ENCODE results near the gene POU2F3. TPM values are rescaled to one million over a fixed set of nuclear protein-coding genes. Genes with fewer than 3 reads are reported as not detected.

The POU2F3 gene
- total and polyA plus RNA-seq, 2 donors (not counting 1 experiment from before 2014, with no cell fraction given): not detected

GRCh38 chr11:120268686-120269085, 28.7 kb downstream of the POU2F3 start:
- no peaks in the 10 kb centered on the region for H3K79me2 ChIP-seq (ENCODE audit: control insufficient read depth, insufficient read depth, low read length)
- H3K9me3 ChIP-seq (ENCODE audit: control insufficient read depth, insufficient read depth, low read depth, low read length): no peaks in the 10 kb centered on the region
- H3K4me1 ChIP-seq (ENCODE audit: control insufficient read depth, extremely low read depth, insufficient read depth, low read length): peaks cover 5% of the 10 kb centered on the region
- H3K27me3 ChIP-seq (ENCODE audit: control insufficient read depth, insufficient read depth, low read length): peaks cover 20% of the 10 kb centered on the region
- DNase-seq (ENCODE audit: low read depth in 2 of 2): no peak
- no peak overlapping the region for H3K27ac ChIP-seq (ENCODE audit: insufficient read depth, low read length)
- H3K36me3 ChIP-seq (ENCODE audit: control insufficient read depth, insufficient read depth, low read length): no peaks in the 10 kb centered on the region
- H2AFZ ChIP-seq (ENCODE audit: low read length): no peak overlapping the region
- H3K4me3 ChIP-seq (replicated peaks in 1 of 4; ENCODE audit: control extremely low read depth in 1 of 4, insufficient read depth in 1 of 4, low read depth in 3 of 4, low read length in 4 of 4): no peak overlapping the region
- no peak overlapping the region for H3K9ac ChIP-seq (ENCODE audit: insufficient read depth, low read length)
- no peaks in the 10 kb centered on the region for H4K20me1 ChIP-seq (ENCODE audit: control insufficient read depth, extremely low read depth, insufficient read depth, low read length)
- no peak for TF ChIP-seq CTCF (conservative IDR thresholded peaks at IDR 0.05 in 1 of 2, IDR thresholded peaks at IDR 0.05 in 1 of 2; ENCODE audit: low read depth in 1 of 2, low read length in 2 of 2)
- TF ChIP-seq EZH2 (IDR thresholded peaks at IDR 0.05; ENCODE audit: low read length, missing control alignments): no peak
- no peak overlapping the region for H3K4me2 ChIP-seq (ENCODE audit: extremely low read depth, insufficient read depth, low read length)

GRCh38 chr11:120270386-120270785, 30.4 kb downstream of the POU2F3 start:
- no peak overlapping the region for H3K27ac ChIP-seq (ENCODE audit: insufficient read depth, low read length)
- no peak for DNase-seq (ENCODE audit: low read depth in 2 of 2)
- H2AFZ ChIP-seq (ENCODE audit: low read length): no peak overlapping the region
- H3K79me2 ChIP-seq (ENCODE audit: control insufficient read depth, insufficient read depth, low read length): no peaks in the 10 kb centered on the region
- H3K4me2 ChIP-seq (ENCODE audit: extremely low read depth, insufficient read depth, low read length): no peak overlapping the region
- no peak for TF ChIP-seq CTCF (conservative IDR thresholded peaks at IDR 0.05 in 1 of 2, IDR thresholded peaks at IDR 0.05 in 1 of 2; ENCODE audit: low read depth in 1 of 2, low read length in 2 of 2)
- no peak for TF ChIP-seq EZH2 (IDR thresholded peaks at IDR 0.05; ENCODE audit: low read length, missing control alignments)
- peaks cover 12% of the 10 kb centered on the region for H3K27me3 ChIP-seq (ENCODE audit: control insufficient read depth, insufficient read depth, low read length)
- H3K36me3 ChIP-seq (ENCODE audit: control insufficient read depth, insufficient read depth, low read length): no peaks in the 10 kb centered on the region
- no peak overlapping the region for H3K9ac ChIP-seq (ENCODE audit: insufficient read depth, low read length)
- H3K4me1 ChIP-seq (ENCODE audit: control insufficient read depth, extremely low read depth, insufficient read depth, low read length): peaks cover 5% of the 10 kb centered on the region
- no peak overlapping the region for H3K4me3 ChIP-seq (replicated peaks in 1 of 4; ENCODE audit: control extremely low read depth in 1 of 4, insufficient read depth in 1 of 4, low read depth in 3 of 4, low read length in 4 of 4)
- no peaks in the 10 kb centered on the region for H3K9me3 ChIP-seq (ENCODE audit: control insufficient read depth, insufficient read depth, low read depth, low read length)
- no peaks in the 10 kb centered on the region for H4K20me1 ChIP-seq (ENCODE audit: control insufficient read depth, extremely low read depth, insufficient read depth, low read length)

- no peak overlapping the region for H2AFZ ChIP-seq (ENCODE audit: low read length)
- H3K4me1 ChIP-seq (ENCODE audit: control insufficient read depth, extremely low read depth, insufficient read depth, low read length): peaks cover 5% of the 10 kb centered on the region
- H3K4me2 ChIP-seq (ENCODE audit: extremely low read depth, insufficient read depth, low read length): no peak overlapping the region
- H3K36me3 ChIP-seq (ENCODE audit: control insufficient read depth, insufficient read depth, low read length): no peaks in the 10 kb centered on the region
- no peak for DNase-seq (ENCODE audit: low read depth in 2 of 2)
- H3K79me2 ChIP-seq (ENCODE audit: control insufficient read depth, insufficient read depth, low read length): no peaks in the 10 kb centered on the region
- TF ChIP-seq EZH2 (IDR thresholded peaks at IDR 0.05; ENCODE audit: low read length, missing control alignments) (no peak), CTCF (conservative IDR thresholded peaks at IDR 0.05 in 1 of 2, IDR thresholded peaks at IDR 0.05 in 1 of 2; ENCODE audit: low read depth in 1 of 2, low read length in 2 of 2) (no peak)
- no peaks in the 10 kb centered on the region for H3K9me3 ChIP-seq (ENCODE audit: control insufficient read depth, insufficient read depth, low read depth, low read length)
- H3K9ac ChIP-seq (ENCODE audit: insufficient read depth, low read length): no peak overlapping the region
- H4K20me1 ChIP-seq (ENCODE audit: control insufficient read depth, extremely low read depth, insufficient read depth, low read length): no peaks in the 10 kb centered on the region
- no peak overlapping the region for H3K27ac ChIP-seq (ENCODE audit: insufficient read depth, low read length)
- peaks cover 12% of the 10 kb centered on the region for H3K27me3 ChIP-seq (ENCODE audit: control insufficient read depth, insufficient read depth, low read length)
- no peak overlapping the region for H3K4me3 ChIP-seq (replicated peaks in 1 of 4; ENCODE audit: control extremely low read depth in 1 of 4, insufficient read depth in 1 of 4, low read depth in 3 of 4, low read length in 4 of 4)
Measured at GRCh38 chr11:120271672-120272071, 31.7 kb downstream of the POU2F3 start.
